GM12878 (cell line): ENCODE measurements around the gene FREM2. TPM values are rescaled to one million over a fixed set of nuclear protein-coding genes. Genes with fewer than 3 reads are reported as not detected.

Experiments used
- ATAC-seq: fragments of 200-7000 bp; cut with Tn5 transposase; 3 replicates; pipeline ENCODE4 v1.9.1; 2020; ENCODE audit warnings: mild to moderate bottlenecking, moderate library complexity
- BruUV-seq: library from RNA; stranded (reverse); fragments of 400-500 nt; replicated peaks from 2 replicates; lab custom pipeline; 2021; lab: Mats Ljungman, UMichigan
- CTCF ChIA-PET: fragments of 300-600 bp; sonication (Branson Sonifier 250); formaldehyde crosslinking; extraction: SDS; loops from one replicate; lab custom pipeline; 2021; ENCODE audit warnings: inconsistent platforms; lab: Yijun Ruan, JAX
- POLR2A ChIA-PET: fragments of 350-600 bp; formaldehyde crosslinking; extraction: SDS; loops from one replicate; lab custom pipeline; 2021; ENCODE audit warnings: inconsistent platforms; lab: Charles Lee
- RAD21 ChIA-PET: fragments of 300-600 bp; sonication (Branson Sonifier 250); formaldehyde crosslinking; loops from one replicate; lab custom pipeline; 2023; ENCODE audit warnings: antibody characterized with exemption; ENCODE audit not compliant: unreplicated experiment; lab: Charles Lee
- SMC1A ChIA-PET: fragments of 300-600 bp; sonication (Branson Sonifier 250); formaldehyde crosslinking; loops from one replicate; lab custom pipeline; 2023; ENCODE audit not compliant: unreplicated experiment, uncharacterized antibody; lab: Charles Lee
- DNase-seq: peaks from one replicate; pipeline ENCODE4 v3.0.0-alpha.2; 2011; ENCODE audit warnings: low read depth, low spot score
- FAIRE-seq: peaks from 3 replicates; lab custom pipeline; 2011; peaks lifted over from hg19 to GRCh38; lab: Jason Lieb, UNC
- H2AFZ ChIP-seq: 2 replicates; pipeline ENCODE4 v1.6.0; 2011; ENCODE audit warnings: low read depth, low read length, control low read depth; ENCODE audit not compliant: control insufficient read depth
- H3K27ac ChIP-seq: 2 replicates; pipeline ENCODE4 v1.5.1; 2011; ENCODE audit warnings: control low read depth; ENCODE audit not compliant: control insufficient read depth, insufficient read depth
- H3K27me3 ChIP-seq, 2 experiments: replicated peaks in 1 of 2; 2 replicates each; pipeline versions ENCODE4 v1.6.0 to v1.6.1; 2011; ENCODE audit warnings: low read length in 1 of 2; ENCODE audit not compliant: control insufficient read depth in 2 of 2, insufficient read depth in 2 of 2
- H3K36me3 ChIP-seq, 2 experiments: 2 replicates each; pipeline ENCODE4 v1.5.1; 2011; ENCODE audit warnings: low read length in 1 of 2; ENCODE audit not compliant: control insufficient read depth in 2 of 2, insufficient read depth in 2 of 2
- H3K4me1 ChIP-seq: 2 replicates; pipeline ENCODE4 v1.6.1; 2011; ENCODE audit warnings: mild to moderate bottlenecking, low read length, moderate library complexity, mixed read lengths; ENCODE audit not compliant: control insufficient read depth, insufficient read depth
- H3K4me2 ChIP-seq: 2 replicates; pipeline ENCODE4 v1.6.0; 2011; ENCODE audit warnings: control low read depth; ENCODE audit not compliant: control insufficient read depth, insufficient read depth
- H3K4me3 ChIP-seq: fragments of 200-600 bp; sonication (generic); 2 replicates; pipeline ENCODE4 v1.5.1; 2016
- H3K79me2 ChIP-seq: 2 replicates; pipeline ENCODE4 v1.6.0; 2011; ENCODE audit warnings: low read length; ENCODE audit not compliant: control insufficient read depth, insufficient read depth
- H3K9ac ChIP-seq: 2 replicates; pipeline ENCODE4 v1.8.0; 2011; ENCODE audit warnings: low read length, control low read depth, mixed read lengths; ENCODE audit not compliant: control insufficient read depth, insufficient read depth
- H3K9me3 ChIP-seq: replicated peaks from 3 replicates; pipeline ENCODE4 v1.5.1; 2011; ENCODE audit warnings: mild to moderate bottlenecking, low read length; ENCODE audit not compliant: control insufficient read depth, insufficient read depth
- H4K20me1 ChIP-seq: 2 replicates; pipeline ENCODE4 v1.6.0; 2011; ENCODE audit not compliant: control insufficient read depth, insufficient read depth
- FOXM1 ChIP-seq: IDR thresholded peaks from 2 replicates; pipeline ENCODE4 v1.6.1; 2012; ENCODE audit warnings: low read depth, mild to moderate bottlenecking, inconsistent platforms, low read length, moderate library complexity
- HDAC2 ChIP-seq: fragments of 200-600 bp; sonication (generic); IDR thresholded peaks from 2 replicates; pipeline ENCODE4 v1.6.1; 2017
- IKZF1 ChIP-seq: fragments of 450-650 bp; conservative IDR thresholded peaks from 2 replicates; pipeline ENCODE4 v1.6.1; 2017; ENCODE audit warnings: antibody characterized with exemption, mild to moderate bottlenecking
- KLF5 ChIP-seq: fragments of 450-650 bp; IDR thresholded peaks from 2 replicates; pipeline ENCODE4 v1.6.1; 2014; ENCODE audit warnings: mild to moderate bottlenecking; ENCODE audit not compliant: partially characterized antibody
- MEF2A ChIP-seq: IDR thresholded peaks from 2 replicates; pipeline ENCODE4 v1.6.1; 2011; ENCODE audit warnings: low read depth, mild to moderate bottlenecking, low read length, moderate library complexity; ENCODE audit not compliant: insufficient read depth
- MXI1 ChIP-seq: fragments of 150-350 bp; IDR thresholded peaks from 2 replicates; pipeline ENCODE4 v1.6.1; 2011; ENCODE audit warnings: low read depth, mild to moderate bottlenecking, inconsistent platforms, low read length, improper control_type of control experiment
- NBN ChIP-seq: fragments of 450-650 bp; IDR thresholded peaks from 2 replicates; pipeline ENCODE4 v1.6.1; 2016
- NRF1 ChIP-seq: conservative IDR thresholded peaks from 2 replicates; pipeline ENCODE4 v1.6.1; 2011; ENCODE audit warnings: mild to moderate bottlenecking, low read depth, low read length, improper control_type of control experiment
- PAX5 ChIP-seq: IDR thresholded peaks from 2 replicates; pipeline ENCODE4 v1.6.1; 2011; ENCODE audit warnings: low read depth, low read length, borderline replicate concordance
- SREBF2 ChIP-seq: IDR thresholded peaks from 2 replicates; pipeline ENCODE4 v1.6.1; 2012; ENCODE audit warnings: mild to moderate bottlenecking, low read length
- TARDBP ChIP-seq: IDR thresholded peaks from 2 replicates; pipeline ENCODE4 v1.6.1; 2016; ENCODE audit warnings: borderline replicate concordance
- WRNIP1 ChIP-seq: IDR thresholded peaks from 2 replicates; pipeline ENCODE4 v1.6.1; 2011; ENCODE audit warnings: low read depth, low read length, improper control_type of control experiment, borderline replicate concordance
- ZBTB11 ChIP-seq: fragments of 450-650 bp; formaldehyde crosslinking; IDR thresholded peaks from 2 replicates; pipeline ENCODE4 v1.5.0; 2022; ENCODE audit warnings: mild to moderate bottlenecking, missing genetic modification characterization
- ZNF592 ChIP-seq: fragments of 450-650 bp; IDR thresholded peaks from 2 replicates; pipeline ENCODE4 v1.6.1; 2017; ENCODE audit warnings: mild to moderate bottlenecking, moderate library complexity
- WGBS: methylation state at CpG from one replicate; pipeline ENCODE4 v1.1.6; 2016; ENCODE audit warnings: low lambda C conversion rate; ENCODE audit not compliant: insufficient replicate concordance, insufficient coverage; ENCODE audit errors: missing lambda C conversion rate; 5-methylcytosine and 5-hydroxymethylcytosine counted together
- in situ Hi-C: fragments of 300-500 bp; cut with MboI; formaldehyde crosslinking; loops from 9 replicates; pipeline ENCODE4 v1.14.3; 2018; ENCODE audit warnings: mixed read lengths
- intact Hi-C: fragments of 100-400 bp; cut with micrococcal nuclease; formaldehyde crosslinking; loops from one replicate; pipeline ENCODE4 v1.14.2; 2022; ENCODE audit not compliant: unreplicated experiment
- polyA plus RNA-seq, 11 experiments: library from polyadenylated mRNA; depleted of rRNA in 4 of 11; unstranded in 6 of 11; stranded (reverse) in 5 of 11; fragments of >200 nt; fragmentation: Nextera tagmentation in 4 of 11; fragmentation: Illumina TruSeq in 1 of 11; extraction: Ambion mirVana in 4 of 11; extraction: Trizol in 1 of 11; gene quantifications; 1 replicate in 1 of 11; 2 replicates in 10 of 11; pipeline versions ENCODE4 v1.2.1 to v1.2.3, GENCODE V29; 2011 to 2016; ENCODE audit warnings: inconsistent platforms in 2 of 11, missing spikeins in 2 of 11, low read depth in 1 of 11
- total RNA-seq, 4 experiments: library from RNA; depleted of rRNA in 3 of 4; stranded (reverse); fragments of >200 nt in 3 of 4; fragmentation: Illumina TruSeq in 1 of 4; extraction: Trizol in 1 of 4; gene quantifications; 2 replicates each; pipeline versions ENCODE4 v1.2.1 to v1.2.3, GENCODE V29; 2013 to 2021
- TF ChIP-seq, protein P1 (sequence below): fragments of 150-350 bp; IDR thresholded peaks from 2 replicates; pipeline ENCODE4 v1.6.1; 2014; ENCODE audit warnings: mild to moderate bottlenecking, low read depth, low read length

FREM2 gene
- total and polyA plus RNA-seq, 10 of the 15 experiments (the other 5 are each of a cell fraction or from before 2014, with no cell fraction given) = 0.02 to 0.12 (median 0.05) TPM; not detected in 2

- RAD21 ChIA-PET = no interaction called here
- Histone ChIP-seq H3K27ac (no peak overlapping the region), H3K4me2 (no peak overlapping the region), H2AFZ (no peak overlapping the region), H3K36me3 (no peaks in the 10 kb centered on the region), H4K20me1 (no peaks in the 10 kb centered on the region), H3K4me1 (no peaks in the 10 kb centered on the region), H3K27me3 (peaks cover 0 to 3% of the 10 kb centered on the region in 2 experiments; a peak in 1 of 4 replicates), H3K9ac (no peak overlapping the region), H3K79me2 (no peaks in the 10 kb centered on the region), H3K4me3 (no peak overlapping the region), H3K9me3 (no peaks in the 10 kb centered on the region)
- FAIRE-seq = no peak
- in situ Hi-C loops (no loop called here), intact Hi-C loops (no loop called here)
- ATAC-seq = no peak
- SMC1A ChIA-PET = interaction anchor here (1.2 kb wide), 1 partner anchor 143 kb away, joined by 3 read pairs; no protein-coding TSS in a partner anchor
- BruUV-seq = no TSS peak
- CTCF ChIA-PET = interaction anchor here (1.1 kb wide), 1 partner anchor 10 kb away, joined by 4 read pairs; no protein-coding TSS in a partner anchor
- 34% methylated on average over 2 of the region's 2 CpGs for WGBS
- TF ChIP-seq KLF5 = no peak
- TF ChIP-seq HDAC2 = no peak
- TF ChIP-seq NBN = no peak
- TF ChIP-seq SREBF2 = no peak
- no peak for TF ChIP-seq NRF1
- no peak for TF ChIP-seq PAX5
- no peak for TF ChIP-seq IKZF1
- TF ChIP-seq ZNF592 = no peak
- TF ChIP-seq FOXM1 = no peak
- no peak for TF ChIP-seq MXI1
- TF ChIP-seq, protein P1, sequence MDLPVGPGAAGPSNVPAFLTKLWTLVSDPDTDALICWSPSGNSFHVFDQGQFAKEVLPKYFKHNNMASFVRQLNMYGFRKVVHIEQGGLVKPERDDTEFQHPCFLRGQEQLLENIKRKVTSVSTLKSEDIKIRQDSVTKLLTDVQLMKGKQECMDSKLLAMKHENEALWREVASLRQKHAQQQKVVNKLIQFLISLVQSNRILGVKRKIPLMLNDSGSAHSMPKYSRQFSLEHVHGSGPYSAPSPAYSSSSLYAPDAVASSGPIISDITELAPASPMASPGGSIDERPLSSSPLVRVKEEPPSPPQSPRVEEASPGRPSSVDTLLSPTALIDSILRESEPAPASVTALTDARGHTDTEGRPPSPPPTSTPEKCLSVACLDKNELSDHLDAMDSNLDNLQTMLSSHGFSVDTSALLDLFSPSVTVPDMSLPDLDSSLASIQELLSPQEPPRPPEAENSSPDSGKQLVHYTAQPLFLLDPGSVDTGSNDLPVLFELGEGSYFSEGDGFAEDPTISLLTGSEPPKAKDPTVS = no peak
- TF ChIP-seq MEF2A = no peak
- TF ChIP-seq ZBTB11 (CRISPR knock-in tag) = no peak
- no peak for TF ChIP-seq WRNIP1
- TF ChIP-seq TARDBP = no peak
- no peak for DNase-seq
- POLR2A ChIA-PET = no interaction called here
Measured at GRCh38 chr13:38753878-38754277, 67.0 kb downstream of the FREM2 start.
